ENCODE data around the gene SYNPO.

SYNPO gene

GRCh38 chr5:150655221-150655620, 14.8 kb downstream of the SYNPO start:
- Histone ChIP-seq H3K4me3 (ENCODE audit: insufficient read depth, low read length, poor library complexity, severe bottlenecking) (no peak overlapping the region), H3K9me3 (ENCODE audit: insufficient read depth, low read length) (no peaks in the 10 kb centered on the region), H3F3A (ENCODE audit: insufficient read depth) (no peaks in the 10 kb centered on the region), H2AFZ (ENCODE audit: low read depth, low read length, severe bottlenecking) (no peak overlapping the region), H3K4me2 (ENCODE audit: low read depth, low read length, poor library complexity, severe bottlenecking) (no peak overlapping the region), H3K36me3 (ENCODE audit: low read length) (no peaks in the 10 kb centered on the region), H3K27me3 (ENCODE audit: low read length) (no peaks in the 10 kb centered on the region), H4K20me1 (ENCODE audit: low read depth, low read length) (no peaks in the 10 kb centered on the region), H3K79me2 (ENCODE audit: insufficient read depth, low read length) (no peaks in the 10 kb centered on the region), H3K27ac (ENCODE audit: low read depth, low read length) (no peak overlapping the region), H3K9ac (ENCODE audit: low read length) (no peak overlapping the region), H3K9me2 (replicated peaks; ENCODE audit: insufficient read depth, low read length) (no peaks in the 10 kb centered on the region)
- TF ChIP-seq CTCF (IDR thresholded peaks at IDR 0.05; ENCODE audit: insufficient read depth, low read length, poor library complexity, severe bottlenecking), result no peak
- TF ChIP-seq EZH2phosphoT487 (conservative IDR thresholded peaks at IDR 0.05; ENCODE audit: low read length), result no peak

GRCh38 chr5:150656191-150657132, 16.0 kb downstream of the SYNPO start:
- Histone ChIP-seq H3K36me3 (ENCODE audit: low read length) (no peaks in the 10 kb centered on the region), H2AFZ (ENCODE audit: low read depth, low read length, severe bottlenecking) (peak overlapping the region; percentile 97), H3K79me2 (ENCODE audit: insufficient read depth, low read length) (no peaks in the 10 kb centered on the region), H3K9me3 (ENCODE audit: insufficient read depth, low read length) (no peaks in the 10 kb centered on the region), H3K9me2 (replicated peaks; ENCODE audit: insufficient read depth, low read length) (no peaks in the 10 kb centered on the region), H3K9ac (ENCODE audit: low read length) (peak overlapping the region; percentile 70), H3K4me3 (ENCODE audit: insufficient read depth, low read length, poor library complexity, severe bottlenecking) (peak overlapping the region; percentile 53), H3K27me3 (ENCODE audit: low read length) (no peaks in the 10 kb centered on the region), H3F3A (ENCODE audit: insufficient read depth) (no peaks in the 10 kb centered on the region), H3K4me2 (ENCODE audit: low read depth, low read length, poor library complexity, severe bottlenecking) (peak overlapping the region; percentile 63), H4K20me1 (ENCODE audit: low read depth, low read length) (no peaks in the 10 kb centered on the region), H3K27ac (ENCODE audit: low read depth, low read length) (no peak overlapping the region)
- TF ChIP-seq CTCF (IDR thresholded peaks at IDR 0.05; ENCODE audit: insufficient read depth, low read length, poor library complexity, severe bottlenecking) (no peak), EZH2phosphoT487 (conservative IDR thresholded peaks at IDR 0.05; ENCODE audit: low read length) (no peak)

GRCh38 chr5:150658121-150658520, 17.7 kb downstream of the SYNPO start:
- TF ChIP-seq EZH2phosphoT487 (conservative IDR thresholded peaks at IDR 0.05; ENCODE audit: low read length) (no peak), CTCF (IDR thresholded peaks at IDR 0.05; ENCODE audit: insufficient read depth, low read length, poor library complexity, severe bottlenecking) (no peak)
- H3K9ac ChIP-seq (ENCODE audit: low read length), result no peak overlapping the region
- H3K36me3 ChIP-seq (ENCODE audit: low read length), result no peaks in the 10 kb centered on the region
- H3K9me2 ChIP-seq (replicated peaks; ENCODE audit: insufficient read depth, low read length), result no peaks in the 10 kb centered on the region
- no peak overlapping the region for H3K4me2 ChIP-seq (ENCODE audit: low read depth, low read length, poor library complexity, severe bottlenecking)
- H3K27ac ChIP-seq (ENCODE audit: low read depth, low read length), result no peak overlapping the region
- H2AFZ ChIP-seq (ENCODE audit: low read depth, low read length, severe bottlenecking), result no peak overlapping the region
- H3F3A ChIP-seq (ENCODE audit: insufficient read depth), result no peaks in the 10 kb centered on the region
- no peak overlapping the region for H3K4me3 ChIP-seq (ENCODE audit: insufficient read depth, low read length, poor library complexity, severe bottlenecking)
- no peaks in the 10 kb centered on the region for H3K27me3 ChIP-seq (ENCODE audit: low read length)
- no peaks in the 10 kb centered on the region for H4K20me1 ChIP-seq (ENCODE audit: low read depth, low read length)
- H3K79me2 ChIP-seq (ENCODE audit: insufficient read depth, low read length), result no peaks in the 10 kb centered on the region
- no peaks in the 10 kb centered on the region for H3K9me3 ChIP-seq (ENCODE audit: insufficient read depth, low read length)
